ENCODE results near the gene PARD3B. TPM values are rescaled to one million over a fixed set of nuclear protein-coding genes. Genes with fewer than 3 reads are reported as not detected.
A peak's percentile ranks its signal among the peaks of the same experiment; 100 is the strongest.

PARD3B gene
- total and polyA plus RNA-seq, 2 of the 13 experiments (the other 11 are each of a cell fraction or from before 2014, with no cell fraction given): 0.71 to 2.3 TPM

- no peak overlapping the region for H3K9ac ChIP-seq (ENCODE audit: insufficient read depth, low read depth, low read length)
- in situ Hi-C loops (cut with HindIII; ENCODE audit: extremely low pct_ligation_motif_present, low pct_unique_long_range_greater_than_20kb): no loop called here
- H3K36me3 ChIP-seq (replicated peaks in 1 of 2; ENCODE audit: control insufficient read depth in 1 of 2, insufficient read depth in 2 of 2, low read length in 2 of 2): no peaks in the 10 kb centered on the region
- H3K27ac ChIP-seq (ENCODE audit: extremely low read length, insufficient read depth, low read length): no peak overlapping the region
- no peaks in the 10 kb centered on the region for H3K4me1 ChIP-seq (ENCODE audit: insufficient read depth, low read length)
- TF ChIP-seq CTCF (CRISPR knock-in tag; IDR thresholded peaks at IDR 0.05) (no peak), HNRNPUL1 (IDR thresholded peaks at IDR 0.05; ENCODE audit: low read depth, low read length) (no peak), RFXANK (CRISPR knock-in tag; IDR thresholded peaks at IDR 0.05) (no peak), ZNF235 (CRISPR knock-in tag; IDR thresholded peaks at IDR 0.05; ENCODE audit: borderline replicate concordance) (no peak), ZNF143 (CRISPR knock-in tag; IDR thresholded peaks at IDR 0.05) (no peak)
- DNase-seq (ENCODE audit: low spot score): no peak
- BruUV-seq (replicated peaks): no TSS peak
- no peak overlapping the region for H3K4me2 ChIP-seq (ENCODE audit: low read depth, low read length)
- intact Hi-C loops (cut with micrococcal nuclease; ENCODE audit: unreplicated experiment): no loop called here
- FAIRE-seq: no peak
- no peak overlapping the region for H2AFZ ChIP-seq (ENCODE audit: low read length)
- no peaks in the 10 kb centered on the region for H3K27me3 ChIP-seq (ENCODE audit: control insufficient read depth in 1 of 2, insufficient read depth in 2 of 2, low read length in 2 of 2)
- 49% methylated on average over 2 of the region's 2 CpGs for WGBS (ENCODE audit: low lambda C conversion rate)
- H3K4me3 ChIP-seq (replicated peaks in 1 of 3; ENCODE audit: insufficient read depth in 1 of 3, low read depth in 2 of 3, low read length in 3 of 3): no peak overlapping the region
- no peaks in the 10 kb centered on the region for H4K20me1 ChIP-seq (ENCODE audit: insufficient read depth, low read length)
- H3K9me3 ChIP-seq (ENCODE audit: low read length): peaks cover 45% of the 10 kb centered on the region
- POLR2A ChIA-PET: no interaction called here
- CTCF ChIA-PET (ENCODE audit: low intra/inter-chr PET ratio, low total read pairs): no interaction called here
- ATAC-seq: no peak
- no peaks in the 10 kb centered on the region for H3K79me2 ChIP-seq (ENCODE audit: insufficient read depth, low read length)
Measured at GRCh38 chr2:204974487-204974886, 429.2 kb downstream of the PARD3B start.

- no peak for TF ChIP-seq ZNF567 (CRISPR knock-in tag; IDR thresholded peaks at IDR 0.05; ENCODE audit: borderline replicate concordance)
- TF ChIP-seq ZNF792 (CRISPR knock-in tag; IDR thresholded peaks at IDR 0.05): no peak
- no peak for TF ChIP-seq ZNF253 (CRISPR knock-in tag; IDR thresholded peaks at IDR 0.05; ENCODE audit: borderline replicate concordance)
- TF ChIP-seq ZFAT (CRISPR knock-in tag; conservative IDR thresholded peaks at IDR 0.05): no peak
- TF ChIP-seq ZNF776 (CRISPR knock-in tag; IDR thresholded peaks at IDR 0.05): no peak
- TF ChIP-seq MAFG (CRISPR knock-in tag; IDR thresholded peaks at IDR 0.05): no peak
- no peak for TF ChIP-seq ZNF264 (CRISPR knock-in tag; IDR thresholded peaks at IDR 0.05)
- TF ChIP-seq STAT6 (CRISPR knock-in tag; IDR thresholded peaks at IDR 0.05; ENCODE audit: borderline replicate concordance): no peak
- TF ChIP-seq ZNF607 (CRISPR knock-in tag; IDR thresholded peaks at IDR 0.05; ENCODE audit: borderline replicate concordance): no peak
- no peak for TF ChIP-seq KAT8 (CRISPR knock-in tag; IDR thresholded peaks at IDR 0.05)
- no peak for TF ChIP-seq FOSL1 (CRISPR knock-in tag; IDR thresholded peaks at IDR 0.05; ENCODE audit: borderline replicate concordance)
- TF ChIP-seq ZNF749 (CRISPR knock-in tag; IDR thresholded peaks at IDR 0.05; ENCODE audit: borderline replicate concordance): no peak
- TF ChIP-seq ATAD3A (CRISPR knock-in tag; IDR thresholded peaks at IDR 0.05): no peak
- no peak overlapping the region for H3K4me3 ChIP-seq (replicated peaks in 1 of 3; ENCODE audit: insufficient read depth in 1 of 3, low read depth in 2 of 3, low read length in 3 of 3)
- no peaks in the 10 kb centered on the region for H3K27me3 ChIP-seq (ENCODE audit: control insufficient read depth in 1 of 2, insufficient read depth in 2 of 2, low read length in 2 of 2)
- H3K9me3 ChIP-seq (ENCODE audit: low read length): peaks cover 59% of the 10 kb centered on the region
- no peak overlapping the region for H3K27ac ChIP-seq (ENCODE audit: extremely low read length, insufficient read depth, low read length)
- no TSS peak for BruUV-seq (replicated peaks)
- H3K9ac ChIP-seq (ENCODE audit: insufficient read depth, low read depth, low read length): no peak overlapping the region
- CTCF ChIA-PET (ENCODE audit: low intra/inter-chr PET ratio, low total read pairs): no interaction called here
- no peak overlapping the region for H2AFZ ChIP-seq (ENCODE audit: low read length)
- POLR2A ChIA-PET: no interaction called here
- FAIRE-seq: no peak
- peak; percentile 60 for ATAC-seq
- no peak for DNase-seq (ENCODE audit: low spot score)
- no peaks in the 10 kb centered on the region for H3K36me3 ChIP-seq (replicated peaks in 1 of 2; ENCODE audit: control insufficient read depth in 1 of 2, insufficient read depth in 2 of 2, low read length in 2 of 2)
- H4K20me1 ChIP-seq (ENCODE audit: insufficient read depth, low read length): no peaks in the 10 kb centered on the region
- H3K4me2 ChIP-seq (ENCODE audit: low read depth, low read length): no peak overlapping the region
- intact Hi-C loops (cut with micrococcal nuclease; ENCODE audit: unreplicated experiment): no loop called here
- in situ Hi-C loops (cut with HindIII; ENCODE audit: extremely low pct_ligation_motif_present, low pct_unique_long_range_greater_than_20kb): no loop called here
- no peaks in the 10 kb centered on the region for H3K4me1 ChIP-seq (ENCODE audit: insufficient read depth, low read length)
- 42% methylated on average over 1 of the region's 1 CpG for WGBS (ENCODE audit: low lambda C conversion rate)
- no peaks in the 10 kb centered on the region for H3K79me2 ChIP-seq (ENCODE audit: insufficient read depth, low read length)
Measured at GRCh38 chr2:204977914-204978313, 432.6 kb downstream of the PARD3B start.

Measured in HepG2 (cell line).